Esophagus squamous epithelium (tissue), 4 donors: Measurements from ENCODE around the gene VSX2.

Source experiments
- CTCF ChIP-seq, 6 experiments: fragments of 450-650 bp in 4 of 6; fragments of 200-600 bp in 2 of 6; sonication (generic) in 2 of 6; IDR thresholded peaks; one replicate each; pipeline ENCODE4 v1.5.1; 2016 to 2019; ENCODE audit warnings: antibody characterized with exemption in 6 of 6, mild to moderate bottlenecking in 4 of 6, moderate library complexity in 4 of 6
- POLR2A ChIP-seq, 4 donors: fragments of 450-650 bp; IDR thresholded peaks; one replicate each; pipeline ENCODE4 v1.6.1; 2017; ENCODE audit warnings: antibody characterized with exemption in 4 of 4, mild to moderate bottlenecking in 4 of 4, moderate library complexity in 3 of 4

- TF ChIP-seq CTCF (IDR thresholded peaks at IDR 0.05) (no peak), POLR2A (IDR thresholded peaks at IDR 0.05) (no peak)
Observed at GRCh38 chr14:74261288-74261687, 22.0 kb downstream of the VSX2 start.
